Stimulated activated CD4-positive, alpha-beta T cell treated with anti-CD3 and anti-CD28 coated beads, TNF-alpha, amount 100 ng/mL, for 4 hours (primary cell): ENCODE data around the gene VEGFB.

ENCODE experiments used
- DNase-seq, 3 experiments: peaks; one replicate each; pipeline ENCODE4 v3.0.0-alpha.2; 2020; ENCODE audit warnings: low read depth in 3 of 3

The VEGFB gene

GRCh38 chr11:64210301-64211020 lies 23.9 kb upstream of the VEGFB start:
- DNase-seq, result no peak

- no peak for DNase-seq
Measured at GRCh38 chr11:64211181-64211872, 23.1 kb upstream of the VEGFB start.

GRCh38 chr11:64216879-64217278 lies 17.5 kb upstream of the VEGFB start:
- no peak for DNase-seq

- no peak for DNase-seq
Measured at GRCh38 chr11:64218628-64219353, 15.6 kb upstream of the VEGFB start.

- no peak for DNase-seq
Measured at GRCh38 chr11:64219354-64219684, 15.1 kb upstream of the VEGFB start.

GRCh38 chr11:64219755-64220154 lies 14.6 kb upstream of the VEGFB start:
- no peak for DNase-seq

- no peak for DNase-seq
Measured at GRCh38 chr11:64220271-64220670, 14.1 kb upstream of the VEGFB start.

- no peak for DNase-seq
Measured at GRCh38 chr11:64220798-64221197, 13.6 kb upstream of the VEGFB start.

GRCh38 chr11:64222651-64223000 lies 11.8 kb upstream of the VEGFB start:
- no peak for DNase-seq

GRCh38 chr11:64223001-64223651 lies 11.3 kb upstream of the VEGFB start:
- no peak for DNase-seq

GRCh38 chr11:64224151-64224890 lies 10.1 kb upstream of the VEGFB start:
- no peak for DNase-seq

- no peak for DNase-seq
Measured at GRCh38 chr11:64224891-64225607, 9.3 kb upstream of the VEGFB start.

GRCh38 chr11:64225608-64226506 lies 8.5 kb upstream of the VEGFB start, which contains the start of the genes NUDT22 and TRPT1:
Gene NUDT22 (plus strand): TSS chr11:64226274. CDS start chr11:64226653, 379 bp downstream.
Gene TRPT1 (minus strand): TSS chr11:64226186. CDS start chr11:64225860, 326 bp downstream.
- peak; percentile 82 to 93 (median 84) for DNase-seq

- no peak for DNase-seq
Measured at GRCh38 chr11:64226507-64227051, 7.8 kb upstream of the VEGFB start.

- DNase-seq, result no peak
Measured at GRCh38 chr11:64227405-64227956, 6.9 kb upstream of the VEGFB start.

- no peak for DNase-seq
Measured at GRCh38 chr11:64229090-64229743, 5.2 kb upstream of the VEGFB start.

- no peak for DNase-seq
Measured at GRCh38 chr11:64229744-64230170, 4.6 kb upstream of the VEGFB start.

GRCh38 chr11:64230171-64230984 lies 4.0 kb upstream of the VEGFB start, which contains the start of gene DNAJC4:
Gene DNAJC4 (plus strand): TSS chr11:64230548. CDS start chr11:64230855, 307 bp downstream.
- peak; percentile 71 to 76 (median 75) for DNase-seq
